Activated CD8-positive, alpha-beta memory T cell treated with anti-CD3 and anti-CD28 coated beads, Interleukin-2, amount 50 U/mL, for 4 hours (primary cell): ENCODE data around the gene ABI2.

Experiments
- DNase-seq: peaks from one replicate; pipeline ENCODE4 v3.0.0-alpha.2; 2020

The ABI2 gene

GRCh38 chr2:203484266-203485112 is 156.3 kb downstream of the ABI2 start:
- peak; percentile 43 for DNase-seq

- DNase-seq = no peak
Measured at GRCh38 chr2:203489531-203489930, 161.3 kb downstream of the ABI2 start.

DNA sequence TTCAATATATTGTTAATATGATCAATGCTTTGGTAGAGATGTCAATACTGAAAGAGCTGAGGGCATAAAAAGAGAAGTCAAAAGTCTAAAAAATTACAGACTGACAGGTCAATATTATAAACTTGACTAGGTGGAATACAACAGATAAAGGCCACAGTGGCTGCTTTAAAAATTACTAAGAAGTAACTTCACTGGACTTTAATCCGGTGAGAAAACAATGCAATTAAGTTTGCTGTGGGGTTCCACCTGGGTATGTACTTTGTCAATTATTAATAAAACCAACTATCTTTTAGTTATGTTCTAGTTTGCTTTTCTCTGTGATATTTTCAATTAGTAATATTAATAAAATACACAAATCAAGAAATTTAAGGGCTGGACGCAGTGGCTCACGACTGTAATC is 162.2 kb downstream of the ABI2 start:
- DNase-seq = no peak

DNA sequence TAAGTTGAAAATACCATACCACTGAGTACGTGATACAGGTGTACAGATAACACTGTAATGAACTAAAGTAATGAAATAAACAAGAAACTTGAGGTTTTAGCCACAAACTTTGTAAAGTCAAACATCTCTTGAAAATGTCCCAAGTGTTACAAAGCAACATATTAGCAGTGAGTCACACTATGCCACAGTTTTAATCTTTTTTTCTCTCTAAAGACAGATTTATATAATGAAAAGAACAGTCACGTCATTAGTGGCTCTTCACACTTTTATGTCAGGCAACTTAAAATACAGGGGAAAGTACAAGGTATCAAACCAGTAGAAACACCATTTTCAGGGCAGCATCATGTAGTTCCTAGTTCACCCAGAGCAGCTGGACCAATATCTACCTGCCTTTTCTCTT is 164.8 kb downstream of the ABI2 start:
- DNase-seq = no peak
